Omental fat pad (tissue), 4 donors: Measurements from ENCODE around the gene BEAN1. TPM values are rescaled to one million over a fixed set of nuclear protein-coding genes. Genes with fewer than 3 reads are reported as not detected.

ENCODE experiments used
- ATAC-seq: fragments of 150-250 bp; one replicate; pipeline ENCODE4 v1.9.1; 2016; ENCODE audit warnings: mild to moderate bottlenecking, moderate library complexity; ENCODE audit not compliant: low FRiP score
- DNase-seq: peaks from one replicate; pipeline ENCODE4 v3.0.0-alpha.2; 2019; ENCODE audit warnings: low spot score
- CTCF ChIP-seq, 3 donors: fragments of 450-650 bp; IDR thresholded peaks; one replicate each; pipeline ENCODE4 v1.5.1; 2016 to 2017; ENCODE audit warnings: antibody characterized with exemption in 3 of 3, mild to moderate bottlenecking in 3 of 3, moderate library complexity in 2 of 3
- total RNA-seq, 4 donors: library from RNA; depleted of rRNA; stranded (reverse); fragments of >200 nt; gene quantifications; one replicate each; pipeline ENCODE4 v1.1.0, GENCODE V29; 2016

The BEAN1 gene
- total RNA-seq, 4 donors from 2014 or later: 0.94 to 2.2 (median 1.3) TPM; not detected in 1

- ATAC-seq (no peak), DNase-seq (no peak)
- TF ChIP-seq CTCF (IDR thresholded peaks at IDR 0.05): no peak
These were observed 93.5 kb downstream of the BEAN1 start for GRCh38 chr16:66520406-66521170.

- DNase-seq: no peak
- TF ChIP-seq CTCF (IDR thresholded peaks at IDR 0.05): no peak
- ATAC-seq: no peak
These were observed 94.2 kb downstream of the BEAN1 start for GRCh38 chr16:66521252-66521713.

GRCh38 chr16:66521951-66522771 lies 95.1 kb downstream of the BEAN1 start:
- ATAC-seq (no peak), DNase-seq (no peak)
- TF ChIP-seq CTCF (IDR thresholded peaks at IDR 0.05): no peak

- no peak for DNase-seq
- ATAC-seq: no peak
- no peak for TF ChIP-seq CTCF (IDR thresholded peaks at IDR 0.05)
These were observed 95.9 kb downstream of the BEAN1 start for GRCh38 chr16:66522816-66523590.

GRCh38 chr16:66523861-66524354 lies 96.8 kb downstream of the BEAN1 start:
- no peak for DNase-seq
- ATAC-seq: no peak
- TF ChIP-seq CTCF (IDR thresholded peaks at IDR 0.05): no peak

GRCh38 chr16:66524601-66525164 lies 97.6 kb downstream of the BEAN1 start:
- no peak for ATAC-seq
- TF ChIP-seq CTCF (IDR thresholded peaks at IDR 0.05): no peak
- no peak for DNase-seq
